GM12891 (cell line): ENCODE results near the gene SLC8A1.

Source experiments
- POLR2A ChIP-seq: IDR thresholded peaks from 2 replicates; pipeline ENCODE4 v1.6.1; 2011; ENCODE audit warnings: low read depth, low read length, control low read depth
- POLR2AphosphoS5 ChIP-seq: IDR thresholded peaks from 2 replicates; pipeline ENCODE4 v1.6.1; 2011; ENCODE audit warnings: low read depth, low read length, control low read depth
- SPI1 ChIP-seq: IDR thresholded peaks from 2 replicates; pipeline ENCODE4 v1.6.1; 2011; ENCODE audit warnings: low read depth, low read length, control low read depth

DNA sequence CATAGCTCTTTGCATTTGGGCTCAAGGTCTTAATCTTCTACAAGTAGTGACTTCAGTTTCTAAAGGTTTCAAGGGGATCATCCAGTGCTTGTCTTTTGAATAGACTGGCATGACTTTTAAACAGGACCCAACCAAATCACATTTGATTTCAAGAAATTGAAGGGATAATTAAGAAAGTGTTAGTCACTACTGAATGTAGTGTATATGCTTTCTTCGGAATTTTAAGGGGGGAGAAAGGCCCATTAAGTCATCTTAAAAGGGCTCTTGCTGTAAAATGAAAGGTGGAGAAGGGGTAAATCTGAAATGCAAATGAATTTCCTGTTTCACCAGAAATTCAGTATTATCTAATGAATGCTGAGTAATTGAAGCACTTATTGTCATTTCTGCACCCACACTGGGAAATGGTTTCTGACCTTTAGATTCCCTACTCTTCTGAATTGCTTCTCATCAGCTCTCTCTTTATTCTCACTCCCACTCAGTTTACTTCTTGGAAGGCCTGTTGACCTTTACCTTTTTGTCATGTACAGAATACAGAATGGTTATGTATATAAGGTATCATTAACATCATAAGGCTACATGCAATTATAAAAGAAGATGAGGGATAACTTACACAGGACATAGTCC is 241.4 kb downstream of the SLC8A1 start:
- TF ChIP-seq POLR2AphosphoS5 (no peak), POLR2A (no peak), SPI1 (no peak)
